Smooth muscle cell (in vitro differentiated cells): ENCODE results near the gene GRM1. TPM values are rescaled to one million over a fixed set of nuclear protein-coding genes. Genes with fewer than 3 reads are reported as not detected.

Source experiments
- DNase-seq: peaks from one replicate; lab custom pipeline; 2025; ENCODE audit not compliant: unreplicated experiment; lab: John Stamatoyannopoulos, UW
- H2AFZ ChIP-seq: fragments of 200-600 bp; sonication (generic); 2 replicates; pipeline ENCODE4 v1.6.0; 2016; ENCODE audit warnings: antibody characterized with exemption, low read depth, mild to moderate bottlenecking
- H3F3A ChIP-seq: fragments of 200-600 bp; sonication (generic); 2 replicates; pipeline ENCODE4 v1.6.0; 2017; ENCODE audit warnings: antibody characterized with exemption, low read depth
- H3K27ac ChIP-seq: fragments of 200-600 bp; sonication (generic); 2 replicates; pipeline ENCODE4 v1.5.1; 2016; ENCODE audit warnings: low read depth, mild to moderate bottlenecking
- H3K27me3 ChIP-seq: fragments of 200-600 bp; sonication (generic); 2 replicates; pipeline ENCODE4 v1.6.1; 2016; ENCODE audit warnings: low read depth, mild to moderate bottlenecking
- H3K36me3 ChIP-seq: fragments of 200-600 bp; sonication (generic); 2 replicates; pipeline ENCODE4 v1.5.1; 2016; ENCODE audit warnings: low read depth
- H3K4me1 ChIP-seq: fragments of 200-600 bp; sonication (generic); 2 replicates; pipeline ENCODE4 v1.5.1; 2016; ENCODE audit warnings: low read depth
- H3K4me2 ChIP-seq: fragments of 200-600 bp; sonication (generic); 2 replicates; pipeline ENCODE4 v1.6.0; 2016; ENCODE audit warnings: mild to moderate bottlenecking
- H3K4me3 ChIP-seq: fragments of 200-600 bp; sonication (generic); 2 replicates; pipeline ENCODE4 v1.5.1; 2016; ENCODE audit warnings: mild to moderate bottlenecking
- H3K79me2 ChIP-seq: fragments of 200-600 bp; sonication (generic); 2 replicates; pipeline ENCODE4 v1.6.0; 2016; ENCODE audit warnings: low read depth, mild to moderate bottlenecking
- H3K9ac ChIP-seq: fragments of 200-600 bp; sonication (generic); 2 replicates; pipeline ENCODE4 v1.6.0; 2016; ENCODE audit warnings: low read depth
- H3K9me3 ChIP-seq: fragments of 200-600 bp; sonication (generic); replicated peaks from 2 replicates; pipeline ENCODE4 v1.5.1; 2016; ENCODE audit warnings: low read depth
- H4K20me1 ChIP-seq: fragments of 200-600 bp; sonication (generic); 2 replicates; pipeline ENCODE4 v1.6.0; 2016; ENCODE audit warnings: low read depth
- WGBS: methylation state at CpG from one replicate; pipeline ENCODE4 v1.1.7; 2016; ENCODE audit warnings: low lambda C conversion rate; 5-methylcytosine and 5-hydroxymethylcytosine counted together
- polyA plus RNA-seq: library from polyadenylated mRNA; unstranded; fragments of >200 nt; fragmentation: Nextera tagmentation; extraction: Ambion mirVana; gene quantifications from 2 replicates; pipeline ENCODE4 v1.2.1, GENCODE V29; 2016
- total RNA-seq: library from RNA; depleted of rRNA; stranded (reverse); fragments of >200 nt; gene quantifications from 2 replicates; pipeline ENCODE4 v1.2.3, GENCODE V29; 2014
- TF ChIP-seq, protein P1 (sequence below): fragments of 200-600 bp; sonication (generic); IDR thresholded peaks from 2 replicates; pipeline ENCODE4 v1.5.1; 2017; ENCODE audit warnings: borderline replicate concordance, mild to moderate bottlenecking, antibody characterized with exemption; ENCODE audit not compliant: insufficient read depth, poor library complexity, severe bottlenecking

Gene GRM1
- total and polyA plus RNA-seq, 2 experiments from 2014 or later, result not detected

DNA sequence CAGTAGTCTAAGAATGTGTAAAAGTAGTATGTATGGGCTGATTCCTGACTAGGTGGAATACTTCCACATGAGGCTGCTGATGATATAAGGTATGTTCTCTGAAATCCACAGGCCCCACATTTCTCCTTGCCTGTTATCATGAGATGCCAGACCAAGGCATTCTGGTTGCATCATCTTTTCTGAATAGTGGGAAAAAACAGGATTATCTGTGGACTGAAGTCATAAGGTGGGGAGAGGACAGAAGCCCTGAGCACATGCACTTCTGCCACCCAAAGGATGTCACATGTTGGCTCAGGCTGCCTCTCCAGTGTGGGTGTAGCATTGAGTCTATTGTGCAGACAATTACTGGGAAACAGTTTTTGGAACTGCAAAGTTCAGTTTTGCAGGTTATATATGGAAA is 330.3 kb downstream of the GRM1 start:
- DNase-seq, result no peak
- TF ChIP-seq, protein P1, sequence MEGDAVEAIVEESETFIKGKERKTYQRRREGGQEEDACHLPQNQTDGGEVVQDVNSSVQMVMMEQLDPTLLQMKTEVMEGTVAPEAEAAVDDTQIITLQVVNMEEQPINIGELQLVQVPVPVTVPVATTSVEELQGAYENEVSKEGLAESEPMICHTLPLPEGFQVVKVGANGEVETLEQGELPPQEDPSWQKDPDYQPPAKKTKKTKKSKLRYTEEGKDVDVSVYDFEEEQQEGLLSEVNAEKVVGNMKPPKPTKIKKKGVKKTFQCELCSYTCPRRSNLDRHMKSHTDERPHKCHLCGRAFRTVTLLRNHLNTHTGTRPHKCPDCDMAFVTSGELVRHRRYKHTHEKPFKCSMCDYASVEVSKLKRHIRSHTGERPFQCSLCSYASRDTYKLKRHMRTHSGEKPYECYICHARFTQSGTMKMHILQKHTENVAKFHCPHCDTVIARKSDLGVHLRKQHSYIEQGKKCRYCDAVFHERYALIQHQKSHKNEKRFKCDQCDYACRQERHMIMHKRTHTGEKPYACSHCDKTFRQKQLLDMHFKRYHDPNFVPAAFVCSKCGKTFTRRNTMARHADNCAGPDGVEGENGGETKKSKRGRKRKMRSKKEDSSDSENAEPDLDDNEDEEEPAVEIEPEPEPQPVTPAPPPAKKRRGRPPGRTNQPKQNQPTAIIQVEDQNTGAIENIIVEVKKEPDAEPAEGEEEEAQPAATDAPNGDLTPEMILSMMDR, result no peak
- H3K27ac ChIP-seq, result peak overlapping the region; percentile 85
- H3K4me2 ChIP-seq, result no peak overlapping the region
- no peaks in the 10 kb centered on the region for H3F3A ChIP-seq
- no peak overlapping the region for H2AFZ ChIP-seq
- peaks cover 10% of the 10 kb centered on the region for H3K4me1 ChIP-seq
- H4K20me1 ChIP-seq, result no peaks in the 10 kb centered on the region
- no peaks in the 10 kb centered on the region for H3K36me3 ChIP-seq
- H3K9me3 ChIP-seq, result no peaks in the 10 kb centered on the region
- H3K79me2 ChIP-seq, result no peaks in the 10 kb centered on the region
- no peak overlapping the region for H3K9ac ChIP-seq
- H3K27me3 ChIP-seq, result no peaks in the 10 kb centered on the region
- no peak overlapping the region for H3K4me3 ChIP-seq

DNA sequence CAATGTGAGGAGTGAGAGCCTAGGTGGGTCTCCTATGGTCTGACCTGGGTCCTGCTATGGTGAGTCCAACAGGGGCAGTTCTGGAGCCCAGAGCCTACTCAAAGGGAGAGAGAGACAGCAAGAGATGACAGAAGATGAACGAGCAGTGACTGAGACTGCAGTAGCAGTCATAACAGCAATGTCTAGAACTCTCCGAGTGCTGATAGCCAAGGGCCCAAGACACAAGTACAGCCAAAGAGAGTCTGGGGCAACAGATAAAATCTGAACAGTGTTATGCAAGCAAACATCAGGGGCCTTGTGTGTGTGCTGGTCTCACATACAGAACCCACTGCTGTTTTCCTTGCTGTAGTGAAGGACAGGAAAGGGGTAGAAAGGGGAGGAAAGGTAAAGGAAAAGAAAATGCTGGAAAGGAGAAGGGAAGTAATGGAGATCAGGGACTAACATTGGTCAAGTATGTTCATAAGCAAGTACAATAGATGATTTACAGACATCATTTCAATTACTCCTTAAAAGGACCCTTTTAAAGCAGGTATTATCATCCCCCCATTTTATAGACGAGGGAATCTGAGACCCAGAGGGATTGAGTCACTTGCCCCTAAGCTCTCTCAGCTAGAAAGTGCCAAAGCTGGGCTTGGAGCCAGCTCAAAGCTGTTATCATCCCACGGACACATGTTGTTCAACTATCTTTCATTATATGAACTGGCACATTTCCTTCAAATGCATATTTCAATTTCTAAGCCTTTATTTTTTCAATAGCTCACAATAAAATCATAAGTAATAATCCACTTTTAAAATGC is 332.5 kb downstream of the GRM1 start:
- Histone ChIP-seq H3K27me3 (no peaks in the 10 kb centered on the region), H3K27ac (no peak overlapping the region), H4K20me1 (no peaks in the 10 kb centered on the region), H3K9ac (no peak overlapping the region), H3K9me3 (no peaks in the 10 kb centered on the region), H3K4me1 (peaks cover 10% of the 10 kb centered on the region), H3F3A (no peaks in the 10 kb centered on the region), H3K79me2 (no peaks in the 10 kb centered on the region), H3K36me3 (no peaks in the 10 kb centered on the region), H3K4me2 (no peak overlapping the region), H3K4me3 (no peak overlapping the region), H2AFZ (no peak overlapping the region)
- TF ChIP-seq, protein P1, result no peak
- 30% methylated on average over 4 of the region's 4 CpGs for WGBS
- no peak for DNase-seq

DNA sequence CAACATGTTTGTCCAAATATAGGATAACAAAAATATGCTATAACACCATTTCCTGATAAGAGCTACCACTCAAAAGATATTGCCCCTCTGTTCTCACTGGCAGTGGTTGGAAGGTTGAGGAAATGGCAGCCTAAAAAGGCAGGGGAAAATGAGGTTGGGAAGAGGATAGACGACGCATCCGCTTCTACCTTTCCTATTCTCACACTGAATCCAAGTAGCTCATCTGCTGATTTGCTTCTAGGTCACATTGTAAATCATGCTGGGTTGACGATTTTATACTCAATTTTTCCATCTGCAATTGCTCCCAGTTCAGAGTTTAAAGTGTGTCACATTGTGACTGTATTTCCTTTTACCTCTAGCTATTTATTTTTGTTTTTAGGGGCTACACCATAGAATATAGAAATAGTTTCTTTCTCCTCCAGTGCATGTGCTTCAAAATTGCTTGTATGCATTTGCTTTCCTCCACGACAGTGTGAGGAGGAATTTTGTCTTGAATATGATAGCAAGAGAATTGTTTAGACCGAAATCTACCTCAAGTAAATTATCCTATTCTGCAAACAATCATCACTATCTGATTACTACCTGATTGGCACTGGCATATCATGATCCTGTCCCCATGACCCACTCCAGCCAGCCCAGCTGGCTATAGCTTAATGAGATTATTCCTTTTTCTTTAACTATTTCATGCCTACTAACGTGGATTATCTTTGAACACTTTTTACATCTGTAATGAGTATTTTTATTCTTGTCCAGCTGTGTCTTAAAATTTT is 335.2 kb downstream of the GRM1 start:
- H3K27me3 ChIP-seq, result no peaks in the 10 kb centered on the region
- WGBS, result 86% methylated on average over 7 of the region's 7 CpGs
- H3K4me3 ChIP-seq, result no peak overlapping the region
- no peak for DNase-seq
- no peaks in the 10 kb centered on the region for H3K9me3 ChIP-seq
- no peak overlapping the region for H3K4me2 ChIP-seq
- no peaks in the 10 kb centered on the region for H3K36me3 ChIP-seq
- H3F3A ChIP-seq, result no peaks in the 10 kb centered on the region
- H3K79me2 ChIP-seq, result no peaks in the 10 kb centered on the region
- TF ChIP-seq, protein P1, result no peak
- H3K4me1 ChIP-seq, result no peaks in the 10 kb centered on the region
- H3K27ac ChIP-seq, result no peak overlapping the region
- H3K9ac ChIP-seq, result no peak overlapping the region
- H4K20me1 ChIP-seq, result no peaks in the 10 kb centered on the region
- H2AFZ ChIP-seq, result no peak overlapping the region
